GM12878 (cell line): ENCODE data around the gene LAMA4. TPM values are rescaled to one million over a fixed set of nuclear protein-coding genes. Genes with fewer than 3 reads are reported as not detected.

Experiments
- ATAC-seq: fragments of 200-7000 bp; cut with Tn5 transposase; 3 replicates; pipeline ENCODE4 v1.9.1; 2020; ENCODE audit warnings: mild to moderate bottlenecking, moderate library complexity
- BruUV-seq: library from RNA; stranded (reverse); fragments of 400-500 nt; replicated peaks from 2 replicates; lab custom pipeline; 2021; lab: Mats Ljungman, UMichigan
- CTCF ChIA-PET: fragments of 300-600 bp; sonication (Branson Sonifier 250); formaldehyde crosslinking; extraction: SDS; loops from one replicate; lab custom pipeline; 2021; ENCODE audit warnings: inconsistent platforms; lab: Yijun Ruan, JAX
- POLR2A ChIA-PET: fragments of 350-600 bp; formaldehyde crosslinking; extraction: SDS; loops from one replicate; lab custom pipeline; 2021; ENCODE audit warnings: inconsistent platforms; lab: Charles Lee
- RAD21 ChIA-PET: fragments of 300-600 bp; sonication (Branson Sonifier 250); formaldehyde crosslinking; loops from one replicate; lab custom pipeline; 2023; ENCODE audit warnings: antibody characterized with exemption; ENCODE audit not compliant: unreplicated experiment; lab: Charles Lee
- SMC1A ChIA-PET: fragments of 300-600 bp; sonication (Branson Sonifier 250); formaldehyde crosslinking; loops from one replicate; lab custom pipeline; 2023; ENCODE audit not compliant: unreplicated experiment, uncharacterized antibody; lab: Charles Lee
- DNase-seq: peaks from one replicate; pipeline ENCODE4 v3.0.0-alpha.2; 2011; ENCODE audit warnings: low read depth, low spot score
- FAIRE-seq: peaks from 3 replicates; lab custom pipeline; 2011; peaks lifted over from hg19 to GRCh38; lab: Jason Lieb, UNC
- H2AFZ ChIP-seq: 2 replicates; pipeline ENCODE4 v1.6.0; 2011; ENCODE audit warnings: low read depth, low read length, control low read depth; ENCODE audit not compliant: control insufficient read depth
- H3K27ac ChIP-seq: 2 replicates; pipeline ENCODE4 v1.5.1; 2011; ENCODE audit warnings: control low read depth; ENCODE audit not compliant: control insufficient read depth, insufficient read depth
- H3K27me3 ChIP-seq, 2 experiments: replicated peaks in 1 of 2; 2 replicates each; pipeline versions ENCODE4 v1.6.0 to v1.6.1; 2011; ENCODE audit warnings: low read length in 1 of 2; ENCODE audit not compliant: control insufficient read depth in 2 of 2, insufficient read depth in 2 of 2
- H3K36me3 ChIP-seq, 2 experiments: 2 replicates each; pipeline ENCODE4 v1.5.1; 2011; ENCODE audit warnings: low read length in 1 of 2; ENCODE audit not compliant: control insufficient read depth in 2 of 2, insufficient read depth in 2 of 2
- H3K4me1 ChIP-seq: 2 replicates; pipeline ENCODE4 v1.6.1; 2011; ENCODE audit warnings: mild to moderate bottlenecking, low read length, moderate library complexity, mixed read lengths; ENCODE audit not compliant: control insufficient read depth, insufficient read depth
- H3K4me2 ChIP-seq: 2 replicates; pipeline ENCODE4 v1.6.0; 2011; ENCODE audit warnings: control low read depth; ENCODE audit not compliant: control insufficient read depth, insufficient read depth
- H3K4me3 ChIP-seq: fragments of 200-600 bp; sonication (generic); 2 replicates; pipeline ENCODE4 v1.5.1; 2016
- H3K79me2 ChIP-seq: 2 replicates; pipeline ENCODE4 v1.6.0; 2011; ENCODE audit warnings: low read length; ENCODE audit not compliant: control insufficient read depth, insufficient read depth
- H3K9ac ChIP-seq: 2 replicates; pipeline ENCODE4 v1.8.0; 2011; ENCODE audit warnings: low read length, control low read depth, mixed read lengths; ENCODE audit not compliant: control insufficient read depth, insufficient read depth
- H3K9me3 ChIP-seq: replicated peaks from 3 replicates; pipeline ENCODE4 v1.5.1; 2011; ENCODE audit warnings: mild to moderate bottlenecking, low read length; ENCODE audit not compliant: control insufficient read depth, insufficient read depth
- H4K20me1 ChIP-seq: 2 replicates; pipeline ENCODE4 v1.6.0; 2011; ENCODE audit not compliant: control insufficient read depth, insufficient read depth
- CBX5 ChIP-seq: sonication (generic); IDR thresholded peaks from 2 replicates; pipeline ENCODE4 v1.6.1; 2016; ENCODE audit warnings: low read depth, moderate library complexity, mild to moderate bottlenecking, inconsistent platforms
- CHD1 ChIP-seq: IDR thresholded peaks from 2 replicates; pipeline ENCODE4 v1.6.1; 2012; ENCODE audit warnings: low read depth, low read length, improper control_type of control experiment
- JUND ChIP-seq: IDR thresholded peaks from 2 replicates; pipeline ENCODE4 v1.6.1; 2012; ENCODE audit warnings: low read depth, mild to moderate bottlenecking, low read length, improper control_type of control experiment, moderate library complexity
- MYB ChIP-seq: fragments of 150-350 bp; IDR thresholded peaks from 2 replicates; pipeline ENCODE4 v1.6.1; 2014; ENCODE audit warnings: mild to moderate bottlenecking, low read depth, low read length, borderline replicate concordance
- RAD21 ChIP-seq: IDR thresholded peaks from 2 replicates; pipeline ENCODE4 v1.6.1; 2011; ENCODE audit warnings: mild to moderate bottlenecking, low read depth, low read length, moderate library complexity; ENCODE audit not compliant: insufficient read depth
- SPI1 ChIP-seq: IDR thresholded peaks from 2 replicates; pipeline ENCODE4 v1.6.1; 2011; ENCODE audit warnings: low read depth, mild to moderate bottlenecking, low read length, moderate library complexity, borderline replicate concordance; ENCODE audit not compliant: insufficient read depth
- TCF3 ChIP-seq: IDR thresholded peaks from 2 replicates; pipeline ENCODE4 v1.6.1; 2012; ENCODE audit warnings: low read depth, mild to moderate bottlenecking, low read length, borderline replicate concordance; ENCODE audit not compliant: insufficient read depth
- YBX1 ChIP-seq: fragments of 450-650 bp; IDR thresholded peaks from 2 replicates; pipeline ENCODE4 v1.6.1; 2016; ENCODE audit warnings: antibody characterized with exemption
- WGBS: methylation state at CpG from one replicate; pipeline ENCODE4 v1.1.6; 2016; ENCODE audit warnings: low lambda C conversion rate; ENCODE audit not compliant: insufficient replicate concordance, insufficient coverage; ENCODE audit errors: missing lambda C conversion rate; 5-methylcytosine and 5-hydroxymethylcytosine counted together
- in situ Hi-C: fragments of 300-500 bp; cut with MboI; formaldehyde crosslinking; loops from 9 replicates; pipeline ENCODE4 v1.14.3; 2018; ENCODE audit warnings: mixed read lengths
- intact Hi-C: fragments of 100-400 bp; cut with micrococcal nuclease; formaldehyde crosslinking; loops from one replicate; pipeline ENCODE4 v1.14.2; 2022; ENCODE audit not compliant: unreplicated experiment
- polyA plus RNA-seq, 11 experiments: library from polyadenylated mRNA; depleted of rRNA in 4 of 11; unstranded in 6 of 11; stranded (reverse) in 5 of 11; fragments of >200 nt; fragmentation: Nextera tagmentation in 4 of 11; fragmentation: Illumina TruSeq in 1 of 11; extraction: Ambion mirVana in 4 of 11; extraction: Trizol in 1 of 11; gene quantifications; 1 replicate in 1 of 11; 2 replicates in 10 of 11; pipeline versions ENCODE4 v1.2.1 to v1.2.3, GENCODE V29; 2011 to 2016; ENCODE audit warnings: inconsistent platforms in 2 of 11, missing spikeins in 2 of 11, low read depth in 1 of 11
- total RNA-seq, 4 experiments: library from RNA; depleted of rRNA in 3 of 4; stranded (reverse); fragments of >200 nt in 3 of 4; fragmentation: Illumina TruSeq in 1 of 4; extraction: Trizol in 1 of 4; gene quantifications; 2 replicates each; pipeline versions ENCODE4 v1.2.1 to v1.2.3, GENCODE V29; 2013 to 2021
- TF ChIP-seq, protein P1 (sequence below): IDR thresholded peaks from 2 replicates; pipeline ENCODE4 v1.6.1; 2012; ENCODE audit warnings: low read length, inconsistent platforms
- TF ChIP-seq, protein P2 (sequence below): fragments of 450-650 bp; formaldehyde crosslinking; IDR thresholded peaks from 2 replicates; pipeline ENCODE4 v1.5.0; 2022; ENCODE audit warnings: mild to moderate bottlenecking, missing genetic modification characterization
- TF ChIP-seq, protein P3 (sequence below): fragments of 450-650 bp; formaldehyde crosslinking; IDR thresholded peaks from 2 replicates; pipeline ENCODE4 v1.4.0; 2022; ENCODE audit warnings: mild to moderate bottlenecking, moderate library complexity

The LAMA4 gene
- total and polyA plus RNA-seq, 10 of the 15 experiments (the other 5 are each of a cell fraction or from before 2014, with no cell fraction given) = 0.11 to 0.21 (median 0.14) TPM; not detected in 7

DNA sequence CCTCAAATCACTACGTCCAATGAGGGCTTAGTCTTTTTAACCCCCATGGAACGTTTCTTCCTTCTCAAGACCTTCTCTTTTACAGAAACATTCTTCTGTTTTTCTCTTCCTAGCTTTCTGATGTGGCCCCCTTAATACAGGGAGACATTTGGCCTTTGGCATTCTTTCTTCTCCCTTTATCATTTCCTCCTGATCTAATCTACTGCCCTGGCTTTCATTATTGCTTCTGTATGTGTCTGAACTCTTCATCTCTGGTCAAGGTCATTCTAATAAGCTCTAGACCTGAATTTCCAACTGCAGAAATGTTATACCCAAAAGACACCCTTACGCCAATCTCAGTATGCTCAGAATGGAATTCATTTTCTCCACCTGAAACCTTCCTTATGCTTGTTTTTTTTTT, 18.4 kb upstream of the LAMA4 start (continued):
- TF ChIP-seq, protein P1, sequence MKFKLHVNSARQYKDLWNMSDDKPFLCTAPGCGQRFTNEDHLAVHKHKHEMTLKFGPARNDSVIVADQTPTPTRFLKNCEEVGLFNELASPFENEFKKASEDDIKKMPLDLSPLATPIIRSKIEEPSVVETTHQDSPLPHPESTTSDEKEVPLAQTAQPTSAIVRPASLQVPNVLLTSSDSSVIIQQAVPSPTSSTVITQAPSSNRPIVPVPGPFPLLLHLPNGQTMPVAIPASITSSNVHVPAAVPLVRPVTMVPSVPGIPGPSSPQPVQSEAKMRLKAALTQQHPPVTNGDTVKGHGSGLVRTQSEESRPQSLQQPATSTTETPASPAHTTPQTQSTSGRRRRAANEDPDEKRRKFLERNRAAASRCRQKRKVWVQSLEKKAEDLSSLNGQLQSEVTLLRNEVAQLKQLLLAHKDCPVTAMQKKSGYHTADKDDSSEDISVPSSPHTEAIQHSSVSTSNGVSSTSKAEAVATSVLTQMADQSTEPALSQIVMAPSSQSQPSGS = no peak
- no peak for TF ChIP-seq RAD21

DNA sequence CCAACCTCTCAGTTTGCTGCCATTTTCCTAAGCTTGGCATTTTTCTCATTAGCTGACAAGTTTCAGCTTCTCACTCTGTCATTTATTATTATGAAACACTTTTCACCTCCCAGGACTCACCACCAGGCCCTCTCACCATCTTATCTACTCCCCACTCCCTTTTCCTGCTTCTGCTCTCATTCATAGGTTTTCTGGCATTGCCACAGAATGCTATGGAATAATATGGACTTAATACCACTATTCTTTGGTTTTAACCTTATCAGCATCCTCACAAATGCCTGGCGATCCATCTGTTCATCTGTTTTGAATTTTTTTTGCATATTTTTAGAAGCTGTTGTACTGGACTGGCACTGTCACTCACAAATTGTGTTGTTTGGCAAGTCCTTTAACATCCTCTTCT, 16.4 kb upstream of the LAMA4 start:
- TF ChIP-seq YBX1 = no peak
- TF ChIP-seq MYB = no peak
- TF ChIP-seq, protein P2, sequence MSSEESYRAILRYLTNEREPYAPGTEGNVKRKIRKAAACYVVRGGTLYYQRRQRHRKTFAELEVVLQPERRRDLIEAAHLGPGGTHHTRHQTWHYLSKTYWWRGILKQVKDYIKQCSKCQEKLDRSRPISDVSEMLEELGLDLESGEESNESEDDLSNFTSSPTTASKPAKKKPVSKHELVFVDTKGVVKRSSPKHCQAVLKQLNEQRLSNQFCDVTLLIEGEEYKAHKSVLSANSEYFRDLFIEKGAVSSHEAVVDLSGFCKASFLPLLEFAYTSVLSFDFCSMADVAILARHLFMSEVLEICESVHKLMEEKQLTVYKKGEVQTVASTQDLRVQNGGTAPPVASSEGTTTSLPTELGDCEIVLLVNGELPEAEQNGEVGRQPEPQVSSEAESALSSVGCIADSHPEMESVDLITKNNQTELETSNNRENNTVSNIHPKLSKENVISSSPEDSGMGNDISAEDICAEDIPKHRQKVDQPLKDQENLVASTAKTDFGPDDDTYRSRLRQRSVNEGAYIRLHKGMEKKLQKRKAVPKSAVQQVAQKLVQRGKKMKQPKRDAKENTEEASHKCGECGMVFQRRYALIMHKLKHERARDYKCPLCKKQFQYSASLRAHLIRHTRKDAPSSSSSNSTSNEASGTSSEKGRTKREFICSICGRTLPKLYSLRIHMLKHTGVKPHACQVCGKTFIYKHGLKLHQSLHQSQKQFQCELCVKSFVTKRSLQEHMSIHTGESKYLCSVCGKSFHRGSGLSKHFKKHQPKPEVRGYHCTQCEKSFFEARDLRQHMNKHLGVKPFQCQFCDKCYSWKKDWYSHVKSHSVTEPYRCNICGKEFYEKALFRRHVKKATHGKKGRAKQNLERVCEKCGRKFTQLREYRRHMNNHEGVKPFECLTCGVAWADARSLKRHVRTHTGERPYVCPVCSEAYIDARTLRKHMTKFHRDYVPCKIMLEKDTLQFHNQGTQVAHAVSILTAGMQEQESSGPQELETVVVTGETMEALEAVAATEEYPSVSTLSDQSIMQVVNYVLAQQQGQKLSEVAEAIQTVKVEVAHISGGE (CRISPR knock-in tag) = no peak
- TF ChIP-seq, protein P3, sequence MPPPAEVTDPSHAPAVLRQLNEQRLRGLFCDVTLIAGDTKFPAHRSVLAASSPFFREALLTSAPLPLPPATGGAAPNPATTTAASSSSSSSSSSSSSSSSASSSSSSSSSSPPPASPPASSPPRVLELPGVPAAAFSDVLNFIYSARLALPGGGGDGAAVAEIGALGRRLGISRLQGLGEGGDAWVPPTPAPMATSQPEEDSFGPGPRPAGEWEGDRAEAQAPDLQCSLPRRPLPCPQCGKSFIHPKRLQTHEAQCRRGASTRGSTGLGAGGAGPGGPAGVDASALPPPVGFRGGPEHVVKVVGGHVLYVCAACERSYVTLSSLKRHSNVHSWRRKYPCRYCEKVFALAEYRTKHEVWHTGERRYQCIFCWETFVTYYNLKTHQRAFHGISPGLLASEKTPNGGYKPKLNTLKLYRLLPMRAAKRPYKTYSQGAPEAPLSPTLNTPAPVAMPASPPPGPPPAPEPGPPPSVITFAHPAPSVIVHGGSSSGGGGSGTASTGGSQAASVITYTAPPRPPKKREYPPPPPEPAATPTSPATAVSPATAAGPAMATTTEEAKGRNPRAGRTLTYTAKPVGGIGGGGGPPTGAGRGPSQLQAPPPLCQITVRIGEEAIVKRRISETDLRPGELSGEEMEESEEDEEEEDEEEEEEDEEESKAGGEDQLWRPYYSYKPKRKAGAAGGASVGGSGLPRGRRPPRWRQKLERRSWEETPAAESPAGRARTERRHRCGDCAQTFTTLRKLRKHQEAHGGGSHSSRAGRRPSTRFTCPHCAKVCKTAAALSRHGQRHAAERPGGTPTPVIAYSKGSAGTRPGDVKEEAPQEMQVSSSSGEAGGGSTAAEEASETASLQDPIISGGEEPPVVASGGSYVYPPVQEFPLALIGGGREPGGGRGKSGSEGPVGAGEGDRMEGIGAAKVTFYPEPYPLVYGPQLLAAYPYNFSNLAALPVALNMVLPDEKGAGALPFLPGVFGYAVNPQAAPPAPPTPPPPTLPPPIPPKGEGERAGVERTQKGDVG = no peak
- TF ChIP-seq JUND = no peak
- no peak for TF ChIP-seq SPI1
- TF ChIP-seq CHD1 = no peak
- TF ChIP-seq CBX5 = no peak
- no peak for TF ChIP-seq TCF3
- TF ChIP-seq, all 136 proteins: peak for 0
- H3K4me2 ChIP-seq = no peak overlapping the region
- SMC1A ChIA-PET = interaction anchor here (0.6 kb wide), 1 partner anchor 98 kb away, joined by 3 read pairs; no protein-coding TSS in a partner anchor
- intact Hi-C loops (no loop called here), in situ Hi-C loops (no loop called here)
- FAIRE-seq = no peak
- no peaks in the 10 kb centered on the region for H3K36me3 ChIP-seq
- H3K27me3 ChIP-seq = no peaks in the 10 kb centered on the region
- no peak overlapping the region for H3K4me3 ChIP-seq
- no peak overlapping the region for H2AFZ ChIP-seq
- no peaks in the 10 kb centered on the region for H3K4me1 ChIP-seq
- BruUV-seq = no TSS peak
- no peaks in the 10 kb centered on the region for H3K79me2 ChIP-seq
- H3K9ac ChIP-seq = no peak overlapping the region
- H3K27ac ChIP-seq = no peak overlapping the region
- 4% methylated on average over 1 of the region's 1 CpG for WGBS
- no peak for ATAC-seq
- CTCF ChIA-PET = interaction anchor here (1.4 kb wide), 1 partner anchor 14 kb away, joined by 4 read pairs; no protein-coding TSS in a partner anchor
- H4K20me1 ChIP-seq = no peaks in the 10 kb centered on the region
- POLR2A ChIA-PET = no interaction called here
- no peak for DNase-seq
- RAD21 ChIA-PET = no interaction called here
- no peaks in the 10 kb centered on the region for H3K9me3 ChIP-seq
